SU-DHL-6 (cell line): ENCODE data around the gene DAPK2.

Source experiments
- H2AFZ ChIP-seq: fragments of 200-600 bp; sonication (generic); 2 replicates; pipeline ENCODE4 v1.6.1; 2014; ENCODE audit warnings: low read depth, mild to moderate bottlenecking, moderate library complexity, mixed read lengths, antibody characterized with exemption, low read length; ENCODE audit not compliant: severe bottlenecking
- H3F3A ChIP-seq: fragments of 200-600 bp; shearing (Covaris generic); 2 replicates; pipeline ENCODE4 v1.6.0; 2016; ENCODE audit warnings: antibody characterized with exemption, mild to moderate bottlenecking; ENCODE audit not compliant: insufficient read depth
- H3K27ac ChIP-seq: fragments of 200-600 bp; sonication (generic); 2 replicates; pipeline ENCODE4 v1.5.1; 2016; ENCODE audit warnings: low read depth, mild to moderate bottlenecking, low read length, moderate library complexity, mixed read lengths
- H3K27me3 ChIP-seq: fragments of 200-600 bp; sonication (generic), shearing (Covaris generic); 2 replicates; pipeline ENCODE4 v1.6.0; 2014; ENCODE audit warnings: mild to moderate bottlenecking, low read length
- H3K36me3 ChIP-seq: fragments of 200-600 bp; sonication (generic); 2 replicates; pipeline ENCODE4 v1.6.1; 2014; ENCODE audit warnings: mild to moderate bottlenecking, low read length, mixed read lengths
- H3K4me2 ChIP-seq: fragments of 300-600, 200-600 bp; shearing (Covaris generic), sonication (generic); 2 replicates; pipeline ENCODE4 v1.6.0; 2014; ENCODE audit warnings: low read length, low read depth, mild to moderate bottlenecking; ENCODE audit not compliant: poor library complexity, severe bottlenecking
- H3K4me3 ChIP-seq: fragments of 200-600 bp; sonication (generic); 2 replicates; pipeline ENCODE4 v1.5.1; 2014; ENCODE audit warnings: antibody characterized with exemption, low read length, mild to moderate bottlenecking, mixed read lengths; ENCODE audit not compliant: insufficient read depth, poor library complexity, severe bottlenecking
- H3K79me2 ChIP-seq: fragments of 200-600 bp; sonication (generic); 2 replicates; pipeline ENCODE4 v1.6.1; 2014; ENCODE audit warnings: mild to moderate bottlenecking, low read length, moderate library complexity; ENCODE audit not compliant: insufficient read depth
- H3K9ac ChIP-seq: fragments of 200-600 bp; sonication (generic); 2 replicates; pipeline ENCODE4 v1.7.0; 2014; ENCODE audit warnings: mild to moderate bottlenecking, low read length
- H3K9me2 ChIP-seq: fragments of 200-600 bp; sonication (generic); replicated peaks from 2 replicates; pipeline ENCODE4 v1.6.1; 2014; ENCODE audit warnings: low read length; ENCODE audit not compliant: insufficient read depth
- H3K9me3 ChIP-seq: fragments of 200-600 bp; sonication (generic); 2 replicates; pipeline ENCODE4 v1.6.1; 2014; ENCODE audit warnings: low read length, mixed read lengths; ENCODE audit not compliant: insufficient read depth
- H4K20me1 ChIP-seq: fragments of 200-600 bp; sonication (generic); 2 replicates; pipeline ENCODE4 v1.6.1; 2014; ENCODE audit warnings: low read depth, mild to moderate bottlenecking, antibody characterized with exemption, low read length, moderate library complexity, mixed read lengths
- CTCF ChIP-seq: fragments of 200-600 bp; sonication (generic); IDR thresholded peaks from one replicate; pipeline ENCODE4 v1.5.1; 2017; ENCODE audit warnings: antibody characterized with exemption, mild to moderate bottlenecking, low read length, moderate library complexity; ENCODE audit not compliant: insufficient read depth, poor library complexity, severe bottlenecking
- EZH2phosphoT487 ChIP-seq: fragments of 200-600 bp; sonication (generic), shearing (Covaris generic); conservative IDR thresholded peaks from 2 replicates; pipeline ENCODE4 v1.6.1; 2018; ENCODE audit warnings: mild to moderate bottlenecking, antibody characterized with exemption, low read length, moderate library complexity, mixed read lengths

The DAPK2 gene

GRCh38 chr15:63920504-63921175, 125.6 kb downstream of the DAPK2 start:
- Histone ChIP-seq H3K36me3 (no peaks in the 10 kb centered on the region), H4K20me1 (no peaks in the 10 kb centered on the region), H3K9me3 (no peaks in the 10 kb centered on the region), H3F3A (no peaks in the 10 kb centered on the region), H3K9ac (no peak overlapping the region), H3K9me2 (no peaks in the 10 kb centered on the region), H3K4me3 (no peak overlapping the region), H3K27me3 (no peaks in the 10 kb centered on the region), H3K4me2 (no peak overlapping the region), H2AFZ (no peak overlapping the region), H3K79me2 (no peaks in the 10 kb centered on the region), H3K27ac (no peak overlapping the region)
- TF ChIP-seq EZH2phosphoT487 (no peak), CTCF (no peak)

GRCh38 chr15:63918901-63919348, 127.4 kb downstream of the DAPK2 start:
- no peaks in the 10 kb centered on the region for H3K79me2 ChIP-seq
- no peaks in the 10 kb centered on the region for H3K9me2 ChIP-seq
- no peaks in the 10 kb centered on the region for H4K20me1 ChIP-seq
- H3K9me3 ChIP-seq, result no peaks in the 10 kb centered on the region
- no peak overlapping the region for H3K4me3 ChIP-seq
- H3K9ac ChIP-seq, result no peak overlapping the region
- no peaks in the 10 kb centered on the region for H3K27me3 ChIP-seq
- H3K36me3 ChIP-seq, result no peaks in the 10 kb centered on the region
- no peak for TF ChIP-seq CTCF
- TF ChIP-seq EZH2phosphoT487, result no peak
- H2AFZ ChIP-seq, result no peak overlapping the region
- H3K27ac ChIP-seq, result no peak overlapping the region
- no peaks in the 10 kb centered on the region for H3F3A ChIP-seq
- H3K4me2 ChIP-seq, result no peak overlapping the region

GRCh38 chr15:63918317-63918672, 128.0 kb downstream of the DAPK2 start:
- Histone ChIP-seq H3K79me2 (no peaks in the 10 kb centered on the region), H3K27me3 (no peaks in the 10 kb centered on the region), H3K4me3 (no peak overlapping the region), H3F3A (no peaks in the 10 kb centered on the region), H3K9me2 (no peaks in the 10 kb centered on the region), H3K4me2 (no peak overlapping the region), H3K9me3 (no peaks in the 10 kb centered on the region), H4K20me1 (no peaks in the 10 kb centered on the region), H3K9ac (no peak overlapping the region), H3K27ac (no peak overlapping the region), H2AFZ (no peak overlapping the region), H3K36me3 (no peaks in the 10 kb centered on the region)
- TF ChIP-seq EZH2phosphoT487 (no peak), CTCF (no peak)
